ENCODE measurements around the gene BCAT1. TPM values are rescaled to one million over a fixed set of nuclear protein-coding genes. Genes with fewer than 3 reads are reported as not detected.

BCAT1 gene
- total and polyA plus RNA-seq, 2 of the 8 experiments (the other 6 are each of a cell fraction or from before 2014, with no cell fraction given), result 19.7 to 263 TPM

- no peak for TF ChIP-seq CHD2 (IDR thresholded peaks at IDR 0.05; ENCODE audit: low read length)
Measured at GRCh38 chr12:24764712-24765111, 184.2 kb downstream of the BCAT1 start (continued).

Data from H1 (cell line).